Measurements from ENCODE around the gene SERPINA9.
"Not testable (repeated sequence)": the region's sequence is repeated elsewhere in the genome, so short reads cannot be mapped to it uniquely, and the experiment has no call there.

Gene SERPINA9

GRCh38 chr14:94476023-94476422 lies at the start of gene SERPINA9:
Gene SERPINA9 (minus strand): TSS chr14:94476197. CDS start chr14:94469840, 6,357 bp downstream.
- no peak for DNase-seq

- no peak for DNase-seq
Measured at GRCh38 chr14:94524093-94524492, 48.1 kb upstream of the SERPINA9 start.

- no peak for DNase-seq
Measured at GRCh38 chr14:94523265-94523664, 47.3 kb upstream of the SERPINA9 start.

- no peak for DNase-seq
Measured at GRCh38 chr14:94522115-94522724, 46.2 kb upstream of the SERPINA9 start.

- no peak for DNase-seq
Measured at GRCh38 chr14:94521375-94522114, 45.5 kb upstream of the SERPINA9 start.

- DNase-seq: no peak
Measured at GRCh38 chr14:94517641-94518257, 41.8 kb upstream of the SERPINA9 start.

- DNase-seq: no peak
Measured at GRCh38 chr14:94517248-94517640, 41.2 kb upstream of the SERPINA9 start.

- DNase-seq: no peak
Measured at GRCh38 chr14:94515856-94516255, 39.9 kb upstream of the SERPINA9 start.

- DNase-seq: no peak
Measured at GRCh38 chr14:94515426-94515825, 39.4 kb upstream of the SERPINA9 start.

GRCh38 chr14:94514351-94514750 lies 38.4 kb upstream of the SERPINA9 start:
- no peak for DNase-seq

GRCh38 chr14:94510481-94510880 lies 34.5 kb upstream of the SERPINA9 start:
- DNase-seq: not testable (repeated sequence)

GRCh38 chr14:94509356-94509755 lies 33.4 kb upstream of the SERPINA9 start, which contains the start of gene SERPINA12:
Gene SERPINA12 (minus strand): TSS chr14:94509469. CDS start chr14:94498397, 11,072 bp downstream.
- no peak for DNase-seq

GRCh38 chr14:94505641-94506040 lies 29.6 kb upstream of the SERPINA9 start:
- no peak for DNase-seq

- no peak for DNase-seq
Measured at GRCh38 chr14:94505206-94505605, 29.2 kb upstream of the SERPINA9 start.

- no peak for DNase-seq
Measured at GRCh38 chr14:94501588-94502516, 25.9 kb upstream of the SERPINA9 start.

- DNase-seq: no peak
Measured at GRCh38 chr14:94500264-94500663, 24.3 kb upstream of the SERPINA9 start.

GRCh38 chr14:94499673-94500072 lies 23.7 kb upstream of the SERPINA9 start:
- no peak for DNase-seq

- DNase-seq: no peak
Measured at GRCh38 chr14:94498215-94498614, 22.2 kb upstream of the SERPINA9 start.

- DNase-seq: no peak
Measured at GRCh38 chr14:94494085-94494484, 18.1 kb upstream of the SERPINA9 start.

- no peak for DNase-seq
Measured at GRCh38 chr14:94491511-94491910, 15.5 kb upstream of the SERPINA9 start.

GRCh38 chr14:94489336-94489735 lies 13.3 kb upstream of the SERPINA9 start:
- no peak for DNase-seq

- no peak for DNase-seq
Measured at GRCh38 chr14:94486883-94487282, 10.9 kb upstream of the SERPINA9 start.
